Common myeloid progenitor, CD34-positive (primary cell): ENCODE measurements around the gene TPPP.
"Not testable (repeated sequence)": the region's sequence is repeated elsewhere in the genome, so short reads cannot be mapped to it uniquely, and the experiment has no call there.

Experiments
- CTCF ChIA-PET: fragments of 350-600 bp; sonication (Branson Sonifier 250); formaldehyde crosslinking; loops from one replicate; lab custom pipeline; 2021; ENCODE audit warnings: antibody characterized with exemption; lab: Charles Lee
- POLR2A ChIA-PET: fragments of 350-600 bp; sonication (Branson Sonifier 250); formaldehyde crosslinking; loops from one replicate; lab custom pipeline; 2021; ENCODE audit warnings: antibody characterized with exemption; lab: Charles Lee
- DNase-seq, 3 donors: peaks; one replicate each; pipeline versions ENCODE4 v3.0.0 to v3.0.0-alpha.2; 2013
- H3K27ac ChIP-seq, 2 experiments: 1 replicate in 1 of 2; 2 replicates in 1 of 2; pipeline ENCODE4 v1.7.0; 2013; ENCODE audit warnings: inconsistent platforms in 2 of 2, low read length in 2 of 2, mild to moderate bottlenecking in 2 of 2, low read depth in 1 of 2, moderate library complexity in 1 of 2; ENCODE audit not compliant: severe bottlenecking in 2 of 2, insufficient read depth in 1 of 2, poor library complexity in 1 of 2
- H3K27me3 ChIP-seq, 5 experiments: replicated peaks in 2 of 5; 1 replicate in 3 of 5; 2 replicates in 2 of 5; pipeline versions ENCODE4 v1.6.1 to v1.7.0; 2013; ENCODE audit warnings: low read length in 4 of 5, mild to moderate bottlenecking in 2 of 5, moderate library complexity in 2 of 5, inconsistent platforms in 1 of 5; ENCODE audit not compliant: insufficient read depth in 5 of 5, control insufficient read depth in 4 of 5
- H3K36me3 ChIP-seq, 4 experiments: 1 replicate in 2 of 4; 2 replicates in 2 of 4; pipeline versions ENCODE4 v1.6.1 to v1.7.0; 2013; ENCODE audit warnings: low read length in 3 of 4, control low read depth in 1 of 4, mild to moderate bottlenecking in 1 of 4; ENCODE audit not compliant: control insufficient read depth in 4 of 4, insufficient read depth in 4 of 4
- H3K4me1 ChIP-seq, 4 experiments: 1 replicate in 3 of 4; 2 replicates in 1 of 4; pipeline versions ENCODE4 v1.6.1 to v1.7.1; 2013; ENCODE audit warnings: low read length in 3 of 4, mild to moderate bottlenecking in 3 of 4, control low read depth in 1 of 4, inconsistent platforms in 1 of 4, moderate library complexity in 1 of 4; ENCODE audit not compliant: control insufficient read depth in 4 of 4, insufficient read depth in 4 of 4; ENCODE audit errors: control extremely low read depth in 1 of 4
- H3K4me3 ChIP-seq, 7 experiments: 1 replicate in 4 of 7; 2 replicates in 3 of 7; pipeline versions ENCODE4 v1.5.1 to v1.7.0; 2013; ENCODE audit warnings: mild to moderate bottlenecking in 7 of 7, low read length in 6 of 7, moderate library complexity in 6 of 7, inconsistent platforms in 2 of 7, low read depth in 2 of 7, control low read depth in 1 of 7; ENCODE audit not compliant: insufficient read depth in 4 of 7, control insufficient read depth in 1 of 7; ENCODE audit errors: extremely low read depth in 1 of 7
- H3K9me3 ChIP-seq, 5 experiments: 1 replicate in 4 of 5; 2 replicates in 1 of 5; pipeline versions ENCODE4 v1.6.1 to v1.7.1; 2013; ENCODE audit warnings: low read length in 4 of 5, mild to moderate bottlenecking in 2 of 5, inconsistent platforms in 1 of 5, low read depth in 1 of 5, moderate library complexity in 1 of 5; ENCODE audit not compliant: control insufficient read depth in 4 of 5, insufficient read depth in 2 of 5; ENCODE audit errors: control extremely low read depth in 1 of 5
- WGBS: methylation state at CpG from one replicate; pipeline ENCODE4 v1.1.5; 2013; ENCODE audit not compliant: insufficient coverage; 5-methylcytosine and 5-hydroxymethylcytosine counted together

The TPPP gene

GRCh38 chr5:628351-629205 lies 64.6 kb downstream of the TPPP start:
- DNase-seq, CTCF ChIA-PET, H3K27me3 ChIP-seq, H3K9me3 ChIP-seq, POLR2A ChIA-PET, H3K4me3 ChIP-seq, H3K27ac ChIP-seq, H3K4me1 ChIP-seq: not testable (repeated sequence)
- 96% methylated on average over 12 of the region's 21 CpGs for WGBS
- H3K36me3 ChIP-seq = peaks cover 4 to 33% (median 19%) of the 10 kb centered on the region in 4 experiments

GRCh38 chr5:627840-628239 lies 65.3 kb downstream of the TPPP start:
- H3K36me3 ChIP-seq = peaks cover 4 to 36% (median 20%) of the 10 kb centered on the region in 4 experiments
- no peak overlapping the region for H3K27ac ChIP-seq
- H3K4me1 ChIP-seq = no peaks in the 10 kb centered on the region
- WGBS = 95% methylated on average over 24 of the region's 24 CpGs
- H3K27me3 ChIP-seq = no peaks in the 10 kb centered on the region
- DNase-seq = no peak
- H3K4me3 ChIP-seq = no peak overlapping the region
- no peaks in the 10 kb centered on the region for H3K9me3 ChIP-seq
- POLR2A ChIA-PET = no interaction called here
- CTCF ChIA-PET = no interaction called here

- Histone ChIP-seq H3K36me3 (peaks cover 4 to 42% (median 21%) of the 10 kb centered on the region in 4 experiments), H3K9me3 (no peaks in the 10 kb centered on the region), H3K4me1 (no peaks in the 10 kb centered on the region), H3K27me3 (no peaks in the 10 kb centered on the region), H3K27ac (no peak overlapping the region), H3K4me3 (no peak overlapping the region)
- 93% methylated on average over 3 of the region's 3 CpGs for WGBS
- no peak for DNase-seq
- ChIA-PET CTCF (no interaction called here), POLR2A (no interaction called here)
These were observed 66.3 kb downstream of the TPPP start for GRCh38 chr5:626850-627249.

GRCh38 chr5:625516-625915 lies 67.6 kb downstream of the TPPP start:
- Histone ChIP-seq H3K4me3 (no peak overlapping the region), H3K36me3 (peaks cover 7 to 54% (median 29%) of the 10 kb centered on the region in 4 experiments), H3K4me1 (no peaks in the 10 kb centered on the region), H3K27ac (no peak overlapping the region), H3K9me3 (no peaks in the 10 kb centered on the region), H3K27me3 (no peaks in the 10 kb centered on the region)
- ChIA-PET CTCF (no interaction called here), POLR2A (no interaction called here)
- no peak for DNase-seq
- WGBS = over 99% methylated on average over 13 of the region's 16 CpGs

- no peaks in the 10 kb centered on the region for H3K9me3 ChIP-seq
- DNase-seq = no peak
- 96% methylated on average over 13 of the region's 13 CpGs for WGBS
- peaks cover 9 to 60% (median 32%) of the 10 kb centered on the region in 4 experiments for H3K36me3 ChIP-seq
- ChIA-PET CTCF (no interaction called here), POLR2A (no interaction called here)
- H3K4me1 ChIP-seq = no peaks in the 10 kb centered on the region
- H3K27ac ChIP-seq = no peak overlapping the region
- H3K27me3 ChIP-seq = no peaks in the 10 kb centered on the region
- H3K4me3 ChIP-seq = no peak overlapping the region
These were observed 68.3 kb downstream of the TPPP start for GRCh38 chr5:624951-625230.

- Histone ChIP-seq H3K27me3 (no peaks in the 10 kb centered on the region), H3K36me3 (peaks cover 9 to 66% (median 37%) of the 10 kb centered on the region in 4 experiments), H3K27ac (no peak overlapping the region), H3K9me3 (no peaks in the 10 kb centered on the region), H3K4me3 (no peak overlapping the region), H3K4me1 (no peaks in the 10 kb centered on the region)
- POLR2A ChIA-PET = no interaction called here
- DNase-seq = no peak
- CTCF ChIA-PET = no interaction called here
- 95% methylated on average over 34 of the region's 38 CpGs for WGBS
These were observed 68.8 kb downstream of the TPPP start for GRCh38 chr5:624118-624950.

- no peak overlapping the region for H3K27ac ChIP-seq
- CTCF ChIA-PET = no interaction called here
- H3K27me3 ChIP-seq = no peaks in the 10 kb centered on the region
- POLR2A ChIA-PET = no interaction called here
- 89% methylated on average over 10 of the region's 13 CpGs for WGBS
- no peaks in the 10 kb centered on the region for H3K4me1 ChIP-seq
- H3K9me3 ChIP-seq = no peaks in the 10 kb centered on the region
- H3K36me3 ChIP-seq = peaks cover 9 to 71% (median 43%) of the 10 kb centered on the region in 4 experiments
- no peak overlapping the region for H3K4me3 ChIP-seq
- no peak for DNase-seq
These were observed 69.6 kb downstream of the TPPP start for GRCh38 chr5:623531-623930.
